Neural cell (in vitro differentiated cells): Measurements from ENCODE around the gene TNS3.

Experiments
- CTCF ChIP-seq: fragments of 450-650 bp; IDR thresholded peaks from 2 replicates; pipeline ENCODE4 v1.5.1; 2014; ENCODE audit warnings: antibody characterized with exemption, mild to moderate bottlenecking, moderate library complexity; ENCODE audit not compliant: poor library complexity, severe bottlenecking
- EZH2 ChIP-seq: fragments of 200-600, 300-800 bp; shearing (Covaris generic), sonication (generic); IDR thresholded peaks from 2 replicates; pipeline ENCODE4 v1.6.1; 2014; ENCODE audit warnings: antibody characterized with exemption, low read length, borderline replicate concordance, mild to moderate bottlenecking; ENCODE audit not compliant: insufficient read depth, poor library complexity, severe bottlenecking
- RAD21 ChIP-seq: fragments of 450-650 bp; conservative IDR thresholded peaks from 2 replicates; pipeline ENCODE4 v1.6.1; 2014; ENCODE audit warnings: antibody characterized with exemption, mild to moderate bottlenecking, moderate library complexity
- TAF1 ChIP-seq: IDR thresholded peaks from 2 replicates; pipeline ENCODE4 v1.6.1; 2012; ENCODE audit warnings: low read depth

GRCh38 chr7:47290466-47290865, 291.4 kb downstream of the TNS3 start:
- TF ChIP-seq CTCF = no peak
- no peak for TF ChIP-seq RAD21
- no peak for TF ChIP-seq EZH2
- no peak for TF ChIP-seq TAF1
